ENCODE results near the gene ZC3H15. TPM values are rescaled to one million over a fixed set of nuclear protein-coding genes. Genes with fewer than 3 reads are reported as not detected.

ZC3H15 gene
- total RNA-seq, 1 experiment from 2014 or later, result 60.9 TPM

GRCh38 chr2:186558512-186559276 lies 72.6 kb downstream of the ZC3H15 start (continued):
- no peak for TF ChIP-seq TCF7 (CRISPR knock-in tag; IDR thresholded peaks at IDR 0.05; ENCODE audit: low read depth)
- TF ChIP-seq ZNF138 (CRISPR knock-in tag; conservative IDR thresholded peaks at IDR 0.05), result no peak
- TF ChIP-seq NR1H2 (CRISPR knock-in tag; IDR thresholded peaks at IDR 0.05), result no peak
- TF ChIP-seq ZNF317 (CRISPR knock-in tag; IDR thresholded peaks at IDR 0.05; ENCODE audit: borderline replicate concordance, low read depth), result no peak

Other genes starting within 250 kb of the ZC3H15 start
- 26.5 to 30.0 TPM (median 27.7 TPM) in 3 replicates for gene ITGAV, start 103.8 kb downstream of the ZC3H15 start, total RNA-seq (2021)
- gene FAM171B, start 207.8 kb downstream of the ZC3H15 start, total RNA-seq (2021), result 19.6 to 28.5 TPM (median 21.4 TPM) in 3 replicates